G401.6 (cell line): ENCODE results near the gene AATF.

ENCODE experiments used
- FAIRE-seq: peaks from 2 replicates; lab custom pipeline; 2012; peaks lifted over from hg19 to GRCh38; lab: Jason Lieb, UNC

Gene AATF

GRCh38 chr17:37082985-37083384, 134.2 kb downstream of the AATF start:
- no peak for FAIRE-seq

- FAIRE-seq, result no peak
These were observed 134.7 kb downstream of the AATF start for GRCh38 chr17:37083456-37083855.

- FAIRE-seq, result no peak
These were observed 135.6 kb downstream of the AATF start for GRCh38 chr17:37084372-37084771.

GRCh38 chr17:37086334-37086733, 137.6 kb downstream of the AATF start:
- no peak for FAIRE-seq

- no peak for FAIRE-seq
These were observed 138.2 kb downstream of the AATF start for GRCh38 chr17:37086948-37087347.

GRCh38 chr17:37087683-37088082, 138.9 kb downstream of the AATF start:
- FAIRE-seq, result no peak

- no peak for FAIRE-seq
These were observed 139.7 kb downstream of the AATF start for GRCh38 chr17:37088459-37088858.

GRCh38 chr17:37088913-37089312, 140.2 kb downstream of the AATF start:
- FAIRE-seq, result no peak

- FAIRE-seq, result no peak
These were observed 141.2 kb downstream of the AATF start for GRCh38 chr17:37089956-37090355.

- no peak for FAIRE-seq
These were observed 142.2 kb downstream of the AATF start for GRCh38 chr17:37090941-37091340.

GRCh38 chr17:37092071-37092470, 143.3 kb downstream of the AATF start:
- no peak for FAIRE-seq

- FAIRE-seq, result no peak
These were observed 143.9 kb downstream of the AATF start for GRCh38 chr17:37092701-37093100.

GRCh38 chr17:37094391-37094790, 145.6 kb downstream of the AATF start:
- FAIRE-seq, result no peak

GRCh38 chr17:37096071-37096470, 147.3 kb downstream of the AATF start:
- FAIRE-seq, result no peak

GRCh38 chr17:37097154-37097553, 148.4 kb downstream of the AATF start:
- no peak for FAIRE-seq

GRCh38 chr17:37098152-37098551, 149.4 kb downstream of the AATF start:
- FAIRE-seq, result no peak

GRCh38 chr17:37098910-37099664, 150.3 kb downstream of the AATF start:
- FAIRE-seq, result no peak

GRCh38 chr17:37100231-37100630, 151.5 kb downstream of the AATF start:
- no peak for FAIRE-seq

- FAIRE-seq, result no peak
These were observed 152.6 kb downstream of the AATF start for GRCh38 chr17:37101306-37101705.

- FAIRE-seq, result no peak
These were observed 154.5 kb downstream of the AATF start for GRCh38 chr17:37103231-37103630.

- no peak for FAIRE-seq
These were observed 157.3 kb downstream of the AATF start for GRCh38 chr17:37106049-37106448.
